Esophagus (tissue), 2 donors: ENCODE measurements around the gene LRRC14B. TPM values are rescaled to one million over a fixed set of nuclear protein-coding genes. Genes with fewer than 3 reads are reported as not detected.
"Not testable (repeated sequence)": the region's sequence is repeated elsewhere in the genome, so short reads cannot be mapped to it uniquely, and the experiment has no call there.

Experiments
- H3K27ac ChIP-seq, 2 donors: one replicate each; pipeline ENCODE4 v1.5.1; 2013; ENCODE audit warnings: low read depth in 2 of 2, mild to moderate bottlenecking in 2 of 2, inconsistent platforms in 1 of 2, low read length in 1 of 2, moderate library complexity in 1 of 2
- H3K27me3 ChIP-seq, 2 donors: one replicate each; pipeline ENCODE4 v1.6.1; 2013; ENCODE audit warnings: low read length in 2 of 2, control low read depth in 1 of 2, mild to moderate bottlenecking in 1 of 2; ENCODE audit not compliant: insufficient read depth in 2 of 2, control insufficient read depth in 1 of 2
- H3K36me3 ChIP-seq, 2 donors: one replicate each; pipeline ENCODE4 v1.6.1; 2013; ENCODE audit warnings: low read length in 1 of 2; ENCODE audit not compliant: control insufficient read depth in 2 of 2, insufficient read depth in 2 of 2
- H3K4me1 ChIP-seq, 2 donors: one replicate each; pipeline ENCODE4 v1.6.1; 2013; ENCODE audit warnings: low read length in 1 of 2; ENCODE audit not compliant: control insufficient read depth in 2 of 2, insufficient read depth in 2 of 2
- H3K4me3 ChIP-seq, 2 donors: one replicate each; pipeline ENCODE4 v1.5.1; 2013; ENCODE audit warnings: low read length in 2 of 2, mild to moderate bottlenecking in 2 of 2, low read depth in 1 of 2, moderate library complexity in 1 of 2
- H3K9me3 ChIP-seq, 2 donors: one replicate each; pipeline ENCODE4 v1.6.1; 2013; ENCODE audit warnings: mild to moderate bottlenecking in 2 of 2, low read depth in 1 of 2, low read length in 1 of 2, moderate library complexity in 1 of 2; ENCODE audit not compliant: control insufficient read depth in 2 of 2, insufficient read depth in 1 of 2
- WGBS, 2 donors: extraction: QIAGEN DNeasy Blood & Tissue Kit; methylation state at CpG; one replicate each; pipeline ENCODE4 v1.1.7; 2013; 5-methylcytosine and 5-hydroxymethylcytosine counted together
- polyA plus RNA-seq, 2 donors: library from polyadenylated mRNA; stranded (reverse); fragments of 200-250 nt; gene quantifications; one replicate each; pipeline ENCODE4 v1.2.3, GENCODE V29; 2013
- donor health status: healthy with polysubstance abuse.
- donor health status: Bipolar disorder and iron deficiency.

The LRRC14B gene
- polyA plus RNA-seq, 2 donors = 0.02 TPM; not detected in 1

GRCh38 chr5:228886-229285, 37.6 kb downstream of the LRRC14B start:
- H3K4me3 ChIP-seq = no peak overlapping the region

GRCh38 chr5:230711-231110, 39.4 kb downstream of the LRRC14B start:
- 91 to 98% methylated on average over 14 of the region's 14 CpGs for WGBS, 2 donors
- Histone ChIP-seq H3K27me3 (no peaks in the 10 kb centered on the region), H3K9me3 (no peaks in the 10 kb centered on the region), H3K4me1 (no peaks in the 10 kb centered on the region), H3K4me3 (no peak overlapping the region), H3K27ac (no peak overlapping the region), H3K36me3 (peaks cover 8 to 36% of the 10 kb centered on the region in 2 donors)

More at GRCh38 chr5:228886-229285, 37.6 kb downstream of the LRRC14B start:
- WGBS, 2 donors = 64 to 93% methylated on average over 3 of the region's 3 CpGs
- no peak overlapping the region for H3K27ac ChIP-seq
- H3K27me3 ChIP-seq = no peaks in the 10 kb centered on the region
- peaks cover 10 to 42% of the 10 kb centered on the region in 2 donors for H3K36me3 ChIP-seq
- H3K4me1 ChIP-seq = no peaks in the 10 kb centered on the region
- no peaks in the 10 kb centered on the region for H3K9me3 ChIP-seq

GRCh38 chr5:231661-232060, 40.4 kb downstream of the LRRC14B start:
- WGBS, 2 donors = 80 to 86% methylated on average over 13 of the region's 13 CpGs
- H3K4me3 ChIP-seq = no peak overlapping the region
- no peaks in the 10 kb centered on the region for H3K9me3 ChIP-seq
- H3K36me3 ChIP-seq = peaks cover 5 to 35% of the 10 kb centered on the region in 2 donors
- H3K27me3 ChIP-seq = no peaks in the 10 kb centered on the region
- no peak overlapping the region for H3K27ac ChIP-seq
- no peaks in the 10 kb centered on the region for H3K4me1 ChIP-seq

- WGBS, 2 donors = 95 to 96% methylated on average over 20 of the region's 20 CpGs
- peaks cover 5 to 31% of the 10 kb centered on the region in 2 donors for H3K36me3 ChIP-seq
- H3K27me3 ChIP-seq, H3K27ac ChIP-seq, H3K9me3 ChIP-seq, H3K4me3 ChIP-seq, H3K4me1 ChIP-seq: not testable (repeated sequence)
Measured at GRCh38 chr5:233426-233825, 42.1 kb downstream of the LRRC14B start.

- 88 to 90% methylated on average over 8 of the region's 8 CpGs for WGBS, 2 donors
- no peak overlapping the region for H3K4me3 ChIP-seq
- no peaks in the 10 kb centered on the region for H3K27me3 ChIP-seq
- H3K27ac ChIP-seq = no peak overlapping the region
- no peaks in the 10 kb centered on the region for H3K9me3 ChIP-seq
- H3K36me3 ChIP-seq = peaks cover 5 to 33% of the 10 kb centered on the region in 2 donors
- no peaks in the 10 kb centered on the region for H3K4me1 ChIP-seq
Measured at GRCh38 chr5:234450-234849, 43.2 kb downstream of the LRRC14B start.

- WGBS, 2 donors = 95 to 96% methylated on average over 6 to 7 of the region's 9 CpGs
- H3K36me3 ChIP-seq = peaks cover 5 to 35% of the 10 kb centered on the region in 2 donors
- H3K4me3 ChIP-seq, H3K27me3 ChIP-seq, H3K27ac ChIP-seq, H3K4me1 ChIP-seq, H3K9me3 ChIP-seq: not testable (repeated sequence)
Measured at GRCh38 chr5:235527-235926, 44.2 kb downstream of the LRRC14B start.

GRCh38 chr5:237931-238330, 46.6 kb downstream of the LRRC14B start:
- H3K36me3 ChIP-seq = peaks cover 5 to 32% of the 10 kb centered on the region in 2 donors
- H3K9me3 ChIP-seq, H3K27ac ChIP-seq, H3K27me3 ChIP-seq, H3K4me3 ChIP-seq, H3K4me1 ChIP-seq: not testable (repeated sequence)
- WGBS, 2 donors = 96 to 99% methylated on average over 7 to 8 of the region's 8 CpGs

GRCh38 chr5:240550-240949, 49.3 kb downstream of the LRRC14B start:
- H3K27ac ChIP-seq, H3K4me3 ChIP-seq, H3K27me3 ChIP-seq, H3K4me1 ChIP-seq, H3K9me3 ChIP-seq: not testable (repeated sequence)
- H3K36me3 ChIP-seq = peaks cover 0 to 25% of the 10 kb centered on the region in 2 donors
- 95 to 98% methylated on average over 7 of the region's 7 CpGs for WGBS, 2 donors

GRCh38 chr5:241045-241669, 49.9 kb downstream of the LRRC14B start:
- not testable (repeated sequence) for H3K4me1 ChIP-seq, H3K9me3 ChIP-seq, H3K27ac ChIP-seq, H3K27me3 ChIP-seq, H3K4me3 ChIP-seq
- peaks cover 0 to 21% of the 10 kb centered on the region in 2 donors for H3K36me3 ChIP-seq
- 93 to 97% methylated on average over 13 of the region's 13 CpGs for WGBS, 2 donors

- peaks cover 0 to 18% of the 10 kb centered on the region in 2 donors for H3K36me3 ChIP-seq
- not testable (repeated sequence) for H3K27ac ChIP-seq, H3K27me3 ChIP-seq, H3K9me3 ChIP-seq, H3K4me1 ChIP-seq, H3K4me3 ChIP-seq
- WGBS, 2 donors = 73 to 76% methylated on average over 12 of the region's 12 CpGs
Measured at GRCh38 chr5:243683-244367, 52.5 kb downstream of the LRRC14B start.
